H9 (cell line): ENCODE measurements around the gene NXN. TPM values are rescaled to one million over a fixed set of nuclear protein-coding genes. Genes with fewer than 3 reads are reported as not detected.

Experiments
- DNase-seq: peaks from one replicate; pipeline ENCODE4 v3.0.0-alpha.2; 2017
- H2AFZ ChIP-seq: one replicate; pipeline ENCODE4 v1.6.1; 2013; ENCODE audit warnings: mild to moderate bottlenecking, low read length, control low read depth, moderate library complexity
- H2AK5ac ChIP-seq: 2 replicates; pipeline ENCODE4 v1.6.1; 2013; ENCODE audit warnings: low read length, control low read depth, mixed read lengths; ENCODE audit not compliant: insufficient read length
- H2BK120ac ChIP-seq: one replicate; pipeline ENCODE4 v1.6.1; 2013; ENCODE audit warnings: low read depth, mild to moderate bottlenecking, low read length, control low read depth, inconsistent platforms; ENCODE audit not compliant: poor library complexity, severe bottlenecking
- H2BK12ac ChIP-seq: 2 replicates; pipeline ENCODE4 v1.6.1; 2013; ENCODE audit warnings: low read length, control low read depth, mixed read lengths, low read depth; ENCODE audit not compliant: insufficient read length
- H2BK15ac ChIP-seq: 2 replicates; pipeline ENCODE4 v1.6.1; 2013; ENCODE audit warnings: low read depth, low read length, control low read depth
- H2BK20ac ChIP-seq: one replicate; pipeline ENCODE4 v1.6.1; 2013; ENCODE audit warnings: low read depth, mild to moderate bottlenecking, low read length, control low read depth, inconsistent platforms; ENCODE audit not compliant: poor library complexity, severe bottlenecking
- H2BK5ac ChIP-seq: 2 replicates; pipeline ENCODE4 v1.6.1; 2013; ENCODE audit warnings: low read length, control low read depth, mixed read lengths; ENCODE audit not compliant: insufficient read length
- H3K14ac ChIP-seq: 2 replicates; pipeline ENCODE4 v1.6.1; 2013; ENCODE audit warnings: low read length, control low read depth; ENCODE audit not compliant: insufficient read depth
- H3K18ac ChIP-seq: 2 replicates; pipeline ENCODE4 v1.6.1; 2013; ENCODE audit warnings: low read depth, mild to moderate bottlenecking, mixed read lengths, low read length, control low read depth; ENCODE audit not compliant: insufficient read length
- H3K23ac ChIP-seq: 2 replicates; pipeline ENCODE4 v1.6.1; 2013; ENCODE audit warnings: low read length, control low read depth, mixed read lengths, low read depth; ENCODE audit not compliant: insufficient read length
- H3K23me2 ChIP-seq: 2 replicates; pipeline ENCODE4 v1.6.1; 2013; ENCODE audit warnings: low read depth, mild to moderate bottlenecking, mixed read lengths, low read length, control low read depth; ENCODE audit not compliant: insufficient read length, poor library complexity, severe bottlenecking
- H3K27ac ChIP-seq: 2 replicates; pipeline ENCODE4 v1.5.1; 2013; ENCODE audit warnings: low read length, control low read depth, mixed read lengths, low read depth; ENCODE audit not compliant: insufficient read length
- H3K27me3 ChIP-seq: 2 replicates; pipeline ENCODE4 v1.6.1; 2013; ENCODE audit warnings: low read length, control low read depth, inconsistent platforms; ENCODE audit not compliant: insufficient read depth
- H3K4ac ChIP-seq: 2 replicates; pipeline ENCODE4 v1.6.1; 2013; ENCODE audit warnings: low read depth, mild to moderate bottlenecking, control low read depth, inconsistent platforms, low read length, moderate library complexity
- H3K4me1 ChIP-seq: 2 replicates; pipeline ENCODE4 v1.6.1; 2013; ENCODE audit warnings: low read length, control low read depth, inconsistent platforms; ENCODE audit not compliant: insufficient read depth
- H3K4me2 ChIP-seq: 2 replicates; pipeline ENCODE4 v1.6.1; 2013; ENCODE audit warnings: low read length, control low read depth, mixed read lengths; ENCODE audit not compliant: insufficient read length, insufficient read depth
- H3K56ac ChIP-seq: 2 replicates; pipeline ENCODE4 v1.6.1; 2013; ENCODE audit warnings: low read depth, mild to moderate bottlenecking, mixed read lengths, low read length, control low read depth; ENCODE audit not compliant: insufficient read length
- H3K79me1 ChIP-seq: 2 replicates; pipeline ENCODE4 v1.6.1; 2013; ENCODE audit warnings: low read depth, mild to moderate bottlenecking, moderate library complexity, low read length, control low read depth, inconsistent platforms; ENCODE audit not compliant: insufficient read depth, poor library complexity, severe bottlenecking
- H3K79me2 ChIP-seq: 2 replicates; pipeline ENCODE4 v1.6.1; 2013; ENCODE audit warnings: low read length, control low read depth, inconsistent platforms; ENCODE audit not compliant: insufficient read depth
- H3K9ac ChIP-seq: 2 replicates; pipeline ENCODE4 v1.6.1; 2013; ENCODE audit warnings: low read length, control low read depth, mixed read lengths; ENCODE audit not compliant: insufficient read length; ENCODE audit errors: extremely low read depth
- H3K9me3 ChIP-seq: one replicate; pipeline ENCODE4 v1.6.1; 2013; ENCODE audit warnings: low read depth, low read length, inconsistent platforms; ENCODE audit not compliant: control insufficient read depth
- H3T11ph ChIP-seq: one replicate; pipeline ENCODE4 v1.6.1; 2013; ENCODE audit warnings: mild to moderate bottlenecking, low read length, control low read depth, inconsistent platforms
- H4K20me1 ChIP-seq: one replicate; pipeline ENCODE4 v1.6.1; 2013; ENCODE audit not compliant: control insufficient read depth, insufficient read length, insufficient read depth
- H4K5ac ChIP-seq: 2 replicates; pipeline ENCODE4 v1.6.1; 2013; ENCODE audit warnings: low read depth, mild to moderate bottlenecking, mixed read lengths, low read length, control low read depth; ENCODE audit not compliant: insufficient read length
- H4K8ac ChIP-seq: replicated peaks from 2 replicates; pipeline ENCODE4 v1.6.1; 2013; ENCODE audit warnings: low read length, control low read depth, mixed read lengths, low read depth; ENCODE audit not compliant: insufficient read length
- H4K91ac ChIP-seq: 2 replicates; pipeline ENCODE4 v1.6.1; 2013; ENCODE audit warnings: low read depth, mild to moderate bottlenecking, moderate library complexity, mixed read lengths, low read length, control low read depth; ENCODE audit not compliant: insufficient read length
- H3K27ac Mint-ChIP-seq, 3 experiments: 2 replicates in 2 of 3; 3 replicates in 1 of 3; pipeline ENCODE4 v1.8.0; 2020 to 2021; ENCODE audit warnings: mixed read lengths in 3 of 3, mild to moderate bottlenecking in 1 of 3, moderate library complexity in 1 of 3
- H3K27me3 Mint-ChIP-seq: 2 replicates; pipeline ENCODE4 v1.8.0; 2021; ENCODE audit warnings: low read depth, mild to moderate bottlenecking, moderate library complexity, mixed read lengths
- H3K36me3 Mint-ChIP-seq, 3 experiments: 2 replicates in 2 of 3; 3 replicates in 1 of 3; pipeline ENCODE4 v1.8.0; 2020 to 2021; ENCODE audit warnings: low read depth in 3 of 3, mixed read lengths in 3 of 3; ENCODE audit not compliant: insufficient read depth in 1 of 3
- H3K4me1 Mint-ChIP-seq, 2 experiments: 2 replicates each; pipeline ENCODE4 v1.8.0; 2020; ENCODE audit warnings: mixed read lengths in 2 of 2
- H3K4me3 Mint-ChIP-seq, 2 experiments: 2 replicates in 1 of 2; 3 replicates in 1 of 2; pipeline ENCODE4 v1.8.0; 2020 to 2021; ENCODE audit warnings: mild to moderate bottlenecking in 2 of 2, mixed read lengths in 2 of 2, moderate library complexity in 1 of 2
- H3K9me3 Mint-ChIP-seq, 2 experiments: 2 replicates in 1 of 2; 3 replicates in 1 of 2; pipeline ENCODE4 v1.8.0; 2020; ENCODE audit warnings: mild to moderate bottlenecking in 2 of 2, mixed read lengths in 2 of 2, moderate library complexity in 1 of 2
- CTCF ChIP-seq: fragments of 200-600 bp; sonication (generic); conservative IDR thresholded peaks from 3 replicates; pipeline ENCODE4 v1.8.0; 2021; ENCODE audit warnings: antibody characterized with exemption, mild to moderate bottlenecking
- WGBS: extraction: QIAGEN DNeasy Blood & Tissue Kit; methylation state at CpG from one replicate; pipeline ENCODE4 v1.1.7; 2013; ENCODE audit warnings: missing lambda C conversion rate, low lambda C conversion rate, mixed read lengths; ENCODE audit not compliant: insufficient read length; ENCODE audit errors: extremely low coverage; 5-methylcytosine and 5-hydroxymethylcytosine counted together
- total RNA-seq: library from RNA; stranded (reverse); gene quantifications from 2 replicates; pipeline ENCODE4 v1.2.1, GENCODE V29; 2021

Gene NXN
- total RNA-seq, 1 experiment from 2014 or later = 93.6 TPM

- Histone ChIP-seq H2BK12ac (no peak overlapping the region), H4K91ac (no peak overlapping the region), H2BK20ac (no peak overlapping the region), H3K18ac (no peak overlapping the region), H3K23me2 (no peaks in the 10 kb centered on the region), H3K79me1 (no peaks in the 10 kb centered on the region), H3K4ac (no peak overlapping the region), H4K8ac (no peak overlapping the region), H3K14ac (no peak overlapping the region), H3K79me2 (no peaks in the 10 kb centered on the region), H3K56ac (no peak overlapping the region), H3K9ac (no peak overlapping the region), H2AK5ac (no peak overlapping the region), H2BK15ac (no peak overlapping the region), H2AFZ (no peak overlapping the region), H3K27me3 (no peaks in the 10 kb centered on the region), H3K27ac (no peak overlapping the region), H2BK120ac (no peak overlapping the region), H3K9me3 (no peaks in the 10 kb centered on the region), H3T11ph (no peak overlapping the region), H4K5ac (no peak overlapping the region), H3K4me1 (no peaks in the 10 kb centered on the region), H4K20me1 (no peaks in the 10 kb centered on the region), H3K23ac (no peak overlapping the region), H2BK5ac (no peak overlapping the region), H3K4me2 (no peak overlapping the region)
- H3K9me3 Mint-ChIP-seq = no peaks in the 10 kb centered on the region
- H3K27ac Mint-ChIP-seq = peak overlapping the region; percentile 39 to 63 (median 40); a peak in 2 of 7 replicates
- TF ChIP-seq CTCF = no peak
- no peak overlapping the region; a peak in 1 of 5 replicates for H3K4me3 Mint-ChIP-seq
- no peaks in the 10 kb centered on the region; the same call in 1 of the 2 replicates for H3K27me3 Mint-ChIP-seq
- WGBS = no CpG with 5 or more reads among the region's 9 CpGs
- peaks cover 15 to 50% (median 42%) of the 10 kb centered on the region in 3 experiments; a peak in 6 of 7 replicates for H3K36me3 Mint-ChIP-seq
- DNase-seq = no peak
- H3K4me1 Mint-ChIP-seq = peaks cover 10 to 15% of the 10 kb centered on the region in 2 experiments
Measured at GRCh38 chr17:795721-796120, 183.9 kb downstream of the NXN start.
